Muscle layer of colon (tissue), 2 donors: Measurements from ENCODE around the gene BPNT1.

ENCODE experiments used
- H3K27ac ChIP-seq: one replicate; pipeline ENCODE4 v1.7.0; 2013; ENCODE audit warnings: low read depth, mild to moderate bottlenecking, low read length, moderate library complexity
- H3K27me3 ChIP-seq, 2 donors: one replicate each; pipeline ENCODE4 v1.7.0; 2013; ENCODE audit warnings: low read length in 2 of 2, mild to moderate bottlenecking in 2 of 2; ENCODE audit not compliant: insufficient read depth in 2 of 2, control insufficient read depth in 1 of 2
- H3K36me3 ChIP-seq: one replicate; pipeline ENCODE4 v1.7.0; 2013; ENCODE audit warnings: mild to moderate bottlenecking, low read length; ENCODE audit not compliant: insufficient read depth
- H3K4me1 ChIP-seq: one replicate; pipeline ENCODE4 v1.7.0; 2013; ENCODE audit warnings: mild to moderate bottlenecking, low read length; ENCODE audit not compliant: insufficient read depth
- H3K4me3 ChIP-seq, 2 donors: one replicate each; pipeline ENCODE4 v1.7.0; 2013; ENCODE audit warnings: low read length in 2 of 2, low read depth in 1 of 2, mild to moderate bottlenecking in 1 of 2, moderate library complexity in 1 of 2
- H3K9ac ChIP-seq: one replicate; pipeline ENCODE4 v1.7.0; 2013; ENCODE audit warnings: low read length
- H3K9me3 ChIP-seq: one replicate; pipeline ENCODE4 v1.7.0; 2013; ENCODE audit warnings: mild to moderate bottlenecking, low read length
- donor health status: abdominal sarcoma.
- donor health status: Adenocarcinoma of cecum.

BPNT1 gene

GRCh38 chr1:220076861-220077762 lies 12.5 kb downstream of the BPNT1 start:
- Histone ChIP-seq H3K27me3 (no peaks in the 10 kb centered on the region), H3K9me3 (no peaks in the 10 kb centered on the region), H3K27ac (no peak overlapping the region)

GRCh38 chr1:220067269-220068204 lies 22.1 kb downstream of the BPNT1 start:
- H3K9ac ChIP-seq, result no peak overlapping the region
- no peaks in the 10 kb centered on the region for H3K27me3 ChIP-seq
- no peaks in the 10 kb centered on the region for H3K9me3 ChIP-seq
- no peak overlapping the region for H3K27ac ChIP-seq
- H3K36me3 ChIP-seq, result peaks cover 30% of the 10 kb centered on the region
- no peaks in the 10 kb centered on the region for H3K4me1 ChIP-seq
- no peak overlapping the region for H3K4me3 ChIP-seq

More at GRCh38 chr1:220076861-220077762, 12.5 kb downstream of the BPNT1 start:
- H3K4me3 ChIP-seq, result no peak overlapping the region
- no peak overlapping the region for H3K9ac ChIP-seq
- peaks cover 12% of the 10 kb centered on the region for H3K36me3 ChIP-seq
- H3K4me1 ChIP-seq, result no peaks in the 10 kb centered on the region

- H3K9ac ChIP-seq, result no peak overlapping the region
- H3K27me3 ChIP-seq, result no peaks in the 10 kb centered on the region
- peaks cover 18% of the 10 kb centered on the region for H3K36me3 ChIP-seq
Observed at GRCh38 chr1:220062629-220063028, 27.0 kb downstream of the BPNT1 start.

GRCh38 chr1:220060876-220061275 lies 28.7 kb downstream of the BPNT1 start:
- H3K27ac ChIP-seq, result no peak overlapping the region
- H3K4me3 ChIP-seq, result no peak overlapping the region
- H3K36me3 ChIP-seq, result peaks cover 13% of the 10 kb centered on the region
- H3K9ac ChIP-seq, result no peak overlapping the region
- no peaks in the 10 kb centered on the region for H3K4me1 ChIP-seq
- no peaks in the 10 kb centered on the region for H3K27me3 ChIP-seq
- no peaks in the 10 kb centered on the region for H3K9me3 ChIP-seq

More at GRCh38 chr1:220062629-220063028, 27.0 kb downstream of the BPNT1 start:
- Histone ChIP-seq H3K27ac (no peak overlapping the region), H3K9me3 (no peaks in the 10 kb centered on the region), H3K4me3 (no peak overlapping the region), H3K4me1 (no peaks in the 10 kb centered on the region)

- Histone ChIP-seq H3K36me3 (no peaks in the 10 kb centered on the region), H3K9me3 (no peaks in the 10 kb centered on the region), H3K27me3 (no peaks in the 10 kb centered on the region), H3K27ac (no peak overlapping the region), H3K9ac (no peak overlapping the region), H3K4me1 (no peaks in the 10 kb centered on the region), H3K4me3 (no peak overlapping the region)
Observed at GRCh38 chr1:220056374-220056773, 33.2 kb downstream of the BPNT1 start.

- Histone ChIP-seq H3K4me3 (peak within 1 kb of the TSS; percentile 97 to 98), H3K27me3 (no peaks in the 10 kb centered on the region), H3K36me3 (no peaks in the 10 kb centered on the region), H3K9ac (peak within 1 kb of the TSS; percentile 18), H3K27ac (peak within 1 kb of the TSS; percentile 95), H3K4me1 (peaks cover 5% of the 10 kb centered on the region), H3K9me3 (no peaks in the 10 kb centered on the region)
Observed at GRCh38 chr1:220046052-220046930, 43.3 kb downstream of the BPNT1 start, which contains the start of gene EPRS1. EPRS1 (minus strand) TSS chr1:220046505; CDS start chr1:220046388, 117 bp downstream.

GRCh38 chr1:220045356-220046051 lies 44.1 kb downstream of the BPNT1 start:
- H3K4me1 ChIP-seq, result peaks cover 5% of the 10 kb centered on the region
- no peaks in the 10 kb centered on the region for H3K36me3 ChIP-seq
- H3K27me3 ChIP-seq, result no peaks in the 10 kb centered on the region
- peak overlapping the region; percentile 18 for H3K9ac ChIP-seq
- H3K9me3 ChIP-seq, result no peaks in the 10 kb centered on the region
- H3K27ac ChIP-seq, result peak overlapping the region; percentile 95
- H3K4me3 ChIP-seq, result peak overlapping the region; percentile 97 to 98

GRCh38 chr1:220044678-220045355 lies 44.8 kb downstream of the BPNT1 start:
- Histone ChIP-seq H3K36me3 (peaks cover 2% of the 10 kb centered on the region), H3K27me3 (no peaks in the 10 kb centered on the region), H3K4me3 (peak overlapping the region in 1 of 2 donors; percentile 97), H3K27ac (no peak overlapping the region), H3K9me3 (no peaks in the 10 kb centered on the region), H3K4me1 (peaks cover 5% of the 10 kb centered on the region), H3K9ac (no peak overlapping the region)

- no peak overlapping the region for H3K4me3 ChIP-seq
Observed at GRCh38 chr1:220043646-220044045, 45.9 kb downstream of the BPNT1 start.

More at GRCh38 chr1:220043646-220044045, 45.9 kb downstream of the BPNT1 start:
- Histone ChIP-seq H3K36me3 (peaks cover 10% of the 10 kb centered on the region), H3K9me3 (no peaks in the 10 kb centered on the region), H3K27me3 (no peaks in the 10 kb centered on the region), H3K4me1 (peaks cover 5% of the 10 kb centered on the region), H3K9ac (no peak overlapping the region), H3K27ac (no peak overlapping the region)
